Pancreas (tissue), 10 donors: Measurements from ENCODE around the gene UBE2E2. TPM values are rescaled to one million over a fixed set of nuclear protein-coding genes. Genes with fewer than 3 reads are reported as not detected.

Source experiments
- ATAC-seq, 4 donors: fragments of 200-7000 bp; cut with Tn5 transposase; one replicate each; pipeline versions ENCODE4 v1.8.0 to v1.9.1; 2020; ENCODE audit warnings: mild to moderate bottlenecking in 4 of 4, moderate library complexity in 4 of 4
- DNase-seq, 6 donors: peaks; one replicate each; pipeline ENCODE4 v3.0.0-alpha.2; 2020
- FAIRE-seq: peaks from 2 replicates; lab custom pipeline; 2012; peaks lifted over from hg19 to GRCh38; lab: Jason Lieb, UNC
- H3K27ac ChIP-seq, 4 donors: fragments of 200-600 bp; sonication (generic); 1 replicate in 3 of 4; 2 replicates in 1 of 4; pipeline versions ENCODE4 v1.5.0 to v1.8.0; 2020
- H3K27me3 ChIP-seq, 4 donors: fragments of 200-600 bp; one replicate each; pipeline ENCODE4 v1.8.0; 2021
- H3K36me3 ChIP-seq, 3 donors: fragments of 200-600 bp; sonication (generic) in 1 of 3; one replicate each; pipeline versions ENCODE4 v1.5.0 to v1.8.0; 2020 to 2021
- H3K4me1 ChIP-seq, 3 donors: fragments of 200-600 bp; one replicate each; pipeline ENCODE4 v1.8.0; 2021
- H3K4me3 ChIP-seq, 4 donors: fragments of 200-600 bp; sonication (generic) in 2 of 4; one replicate each; pipeline versions ENCODE4 v1.5.0 to v1.8.0; 2020 to 2021
- H3K9me3 ChIP-seq, 4 donors: fragments of 200-600 bp; one replicate each; pipeline ENCODE4 v1.8.0; 2021
- WGBS, 2 donors: extraction: QIAGEN DNeasy Blood & Tissue Kit; methylation state at CpG; one replicate each; pipeline ENCODE4 v1.1.7; 2013; 5-methylcytosine and 5-hydroxymethylcytosine counted together
- intact Hi-C, 3 donors: fragments of 100-400 bp; cut with DNase I; formaldehyde crosslinking; loops; one replicate each; pipeline versions ENCODE4 v1.11.1 to v1.14.2; 2022
- polyA plus RNA-seq, 2 donors: library from polyadenylated mRNA; stranded (reverse); fragments of 200-250 nt; gene quantifications; one replicate each; pipeline ENCODE4 v1.2.3, GENCODE V29; 2013
- total RNA-seq, 6 donors: library from RNA; stranded (reverse); fragmentation: NEBNext Ultra II Directional in 4 of 6; extraction: Animal tissue kit (Norgen Biotek cat#: 25700) in 4 of 6; gene quantifications; one replicate each; pipeline versions ENCODE4 v1.2.1 to v1.2.4, GENCODE V29; 2021 to 2023
- TF ChIP-seq, protein P1 (sequence below), 4 donors: fragments of 200-600 bp; sonication (generic) in 3 of 4; IDR thresholded peaks; one replicate each; pipeline versions ENCODE4 v1.5.0 to v1.8.0; 2021; ENCODE audit warnings: antibody characterized with exemption in 4 of 4
- donor health status: healthy with polysubstance abuse.
- donor health status: DM: no; HTN: no; CAD: no; lungs with moderate emphysema.
- donor health status: DM: no; HTN: no; CAD: no.
- donor health status: control.
- donor health status: control.
- donor health status: Bipolar disorder and iron deficiency.
- donor health status: DM: yes; HTN: yes; CAD: no.
- donor health status: DM: no; HTN: no; CAD: no.
- donor health status: DM: no; HTN: no; CAD: no.
- donor health status: DM: yes; HTN: yes; CAD: no.

The UBE2E2 gene
- total and polyA plus RNA-seq, 8 donors, result 3.3 to 11.6 (median 5.8) TPM

DNA sequence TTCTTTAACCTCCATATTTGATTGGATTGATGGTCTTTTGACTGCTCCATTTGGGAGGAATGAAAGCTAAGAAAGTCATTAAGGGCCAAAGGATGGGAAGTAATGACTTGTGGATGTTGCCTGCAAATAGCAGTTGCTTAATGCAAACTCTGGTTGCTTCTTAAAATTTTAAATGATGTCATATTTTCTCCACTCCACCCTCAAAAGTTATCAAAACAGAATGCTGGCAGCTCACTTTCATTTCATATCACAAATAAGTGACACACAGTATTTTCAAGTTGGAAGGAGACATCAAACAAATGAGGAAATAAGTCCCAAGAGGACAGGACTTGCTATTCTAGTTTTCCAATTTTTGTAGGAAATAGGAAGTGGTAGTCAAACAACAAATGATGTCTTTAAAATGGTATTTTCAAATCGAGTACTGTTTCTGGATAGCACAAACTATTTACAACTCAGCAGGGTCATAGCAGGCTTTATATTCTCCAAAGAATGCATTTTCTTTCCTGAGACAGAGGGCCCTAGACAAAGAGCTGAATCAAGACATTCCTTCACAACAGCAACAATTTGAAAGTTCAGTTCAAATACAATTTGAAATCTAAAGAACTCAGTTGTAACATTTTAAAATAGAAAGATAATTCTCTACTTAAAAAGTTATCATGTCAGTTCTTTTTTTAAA, 437.5 kb downstream of the UBE2E2 start:
- FAIRE-seq, result no peak
- H3K4me1 ChIP-seq, result no peaks in the 10 kb centered on the region
- intact Hi-C loops, result no loop called here
- 26 to 35% methylated on average over 1 of the region's 1 CpG for WGBS, 2 donors
- H3K27ac ChIP-seq, result no peak overlapping the region
- no peak overlapping the region for H3K4me3 ChIP-seq
- no peaks in the 10 kb centered on the region for H3K27me3 ChIP-seq
- no peak for ATAC-seq
- H3K36me3 ChIP-seq, result no peaks in the 10 kb centered on the region
- TF ChIP-seq, protein P1, sequence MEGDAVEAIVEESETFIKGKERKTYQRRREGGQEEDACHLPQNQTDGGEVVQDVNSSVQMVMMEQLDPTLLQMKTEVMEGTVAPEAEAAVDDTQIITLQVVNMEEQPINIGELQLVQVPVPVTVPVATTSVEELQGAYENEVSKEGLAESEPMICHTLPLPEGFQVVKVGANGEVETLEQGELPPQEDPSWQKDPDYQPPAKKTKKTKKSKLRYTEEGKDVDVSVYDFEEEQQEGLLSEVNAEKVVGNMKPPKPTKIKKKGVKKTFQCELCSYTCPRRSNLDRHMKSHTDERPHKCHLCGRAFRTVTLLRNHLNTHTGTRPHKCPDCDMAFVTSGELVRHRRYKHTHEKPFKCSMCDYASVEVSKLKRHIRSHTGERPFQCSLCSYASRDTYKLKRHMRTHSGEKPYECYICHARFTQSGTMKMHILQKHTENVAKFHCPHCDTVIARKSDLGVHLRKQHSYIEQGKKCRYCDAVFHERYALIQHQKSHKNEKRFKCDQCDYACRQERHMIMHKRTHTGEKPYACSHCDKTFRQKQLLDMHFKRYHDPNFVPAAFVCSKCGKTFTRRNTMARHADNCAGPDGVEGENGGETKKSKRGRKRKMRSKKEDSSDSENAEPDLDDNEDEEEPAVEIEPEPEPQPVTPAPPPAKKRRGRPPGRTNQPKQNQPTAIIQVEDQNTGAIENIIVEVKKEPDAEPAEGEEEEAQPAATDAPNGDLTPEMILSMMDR (IDR thresholded peaks at IDR 0.05), result no peak
- no peaks in the 10 kb centered on the region for H3K9me3 ChIP-seq
- no peak for DNase-seq
